ENCODE measurements around the gene SARM1.
"Not testable (repeated sequence)": the region's sequence is repeated elsewhere in the genome, so short reads cannot be mapped to it uniquely, and the experiment has no call there.

The SARM1 gene

DNA sequence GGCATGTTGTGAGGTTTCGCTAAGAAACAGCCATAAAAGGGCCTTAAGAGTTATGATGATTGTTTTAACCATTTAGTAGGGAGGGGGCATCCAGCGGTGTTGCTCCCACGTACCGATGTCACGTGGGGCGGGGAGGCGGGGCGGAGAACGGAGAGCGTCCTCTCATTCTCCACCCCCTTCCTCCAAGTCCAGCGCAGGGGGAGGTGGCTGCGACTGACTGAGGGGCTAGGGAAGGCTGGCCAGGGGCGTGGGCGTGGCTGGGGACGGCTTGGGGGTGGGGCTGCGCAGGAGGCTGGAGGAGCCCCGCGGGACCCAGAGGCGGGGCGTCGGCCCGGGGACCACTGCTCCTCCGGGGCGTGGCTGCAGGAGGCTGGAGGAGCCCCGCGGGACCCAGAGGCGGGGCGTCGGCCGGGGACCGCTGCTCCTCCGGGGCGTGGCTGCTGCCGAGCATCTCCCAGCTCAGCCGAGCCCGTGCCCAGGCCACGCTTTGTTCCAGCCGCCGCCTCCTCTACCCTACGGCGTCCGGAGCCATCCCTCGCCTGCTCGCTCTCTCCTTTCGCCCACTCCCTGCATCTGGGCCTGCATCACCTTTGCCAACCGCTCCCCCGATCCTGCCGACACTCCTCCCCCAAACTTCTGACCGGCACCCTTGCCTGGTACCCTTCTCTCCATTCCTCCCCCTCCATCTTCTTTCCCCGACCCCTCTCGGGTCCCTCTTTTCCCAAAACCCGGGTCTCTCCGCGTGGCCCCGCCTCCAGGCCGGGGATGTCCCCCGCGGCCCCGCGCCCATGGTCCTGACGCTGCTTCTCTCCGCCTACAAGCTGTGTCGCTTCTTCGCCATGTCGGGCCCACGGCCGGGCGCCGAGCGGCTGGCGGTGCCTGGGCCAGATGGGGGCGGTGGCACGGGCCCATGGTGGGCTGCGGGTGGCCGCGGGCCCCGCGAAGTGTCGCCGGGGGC lies at the start of gene SARM1:
Gene SARM1 (plus strand): TSS at position 450 of the 958 bp plus-strand sequence. CDS start 339 bp downstream, at position 789.
- peak; percentile 84 to 94 for DNase-seq

DNA sequence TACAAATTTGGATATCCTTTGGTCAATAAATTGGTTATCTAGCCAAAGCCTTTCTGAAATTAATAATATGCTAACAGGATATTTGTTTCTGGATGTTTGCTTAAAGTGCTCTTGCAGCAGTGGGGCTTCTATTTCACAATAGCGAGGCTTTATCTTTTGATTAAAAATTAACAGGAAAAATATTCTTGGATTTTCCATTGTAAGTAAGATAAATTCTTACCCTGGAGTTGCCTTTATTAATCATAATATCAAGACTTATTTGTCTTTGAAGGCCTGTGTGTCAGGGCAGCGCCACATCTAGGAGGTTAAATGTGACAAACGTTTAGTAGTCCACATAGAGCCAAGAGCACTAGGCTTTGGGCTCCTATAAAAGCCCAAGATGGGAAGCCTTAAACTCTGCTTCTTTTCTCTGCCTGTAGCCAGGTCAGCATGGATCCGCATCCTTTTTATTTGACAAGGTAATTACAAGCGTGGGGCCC lies 47.2 kb upstream of the SARM1 start:
- no peak for DNase-seq

DNA sequence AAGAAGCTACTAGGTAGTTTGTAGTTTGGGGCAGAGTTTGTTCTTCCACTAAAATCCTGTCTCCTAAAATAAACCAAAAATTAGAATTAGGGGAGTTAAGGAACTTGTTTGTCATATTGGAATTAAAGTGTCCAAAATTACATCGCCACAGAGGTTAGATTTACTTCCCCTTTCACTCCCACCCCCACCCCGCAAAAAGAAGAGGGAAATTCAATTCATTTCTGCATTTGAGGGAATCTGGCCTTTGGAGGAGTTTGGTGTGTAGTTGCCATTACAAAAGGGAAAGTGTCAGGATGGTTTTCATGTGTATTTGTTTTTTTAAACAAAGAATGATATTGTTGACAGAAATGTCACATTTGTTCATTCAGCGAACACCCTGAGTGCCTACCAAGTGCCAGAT lies 46.7 kb upstream of the SARM1 start:
- DNase-seq, result no peak

DNA sequence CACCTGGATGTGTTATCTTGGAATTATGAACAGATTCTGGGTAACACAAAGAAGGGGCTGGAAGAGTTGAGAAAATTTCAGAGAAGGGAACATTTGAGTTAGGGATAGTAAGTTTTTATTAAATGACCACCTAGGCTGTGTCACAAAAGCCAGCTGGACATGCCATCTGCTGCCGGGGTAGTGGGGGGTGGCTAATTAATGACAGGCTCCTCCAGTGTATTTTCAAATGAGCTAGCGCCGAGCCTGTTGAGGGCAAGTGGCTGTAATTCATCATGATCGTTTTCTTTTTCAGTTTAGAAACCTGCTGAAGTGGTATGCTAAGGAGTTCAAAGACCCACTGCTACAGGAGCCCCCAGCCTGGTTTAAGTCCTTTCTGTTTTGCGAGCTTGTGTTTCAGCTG lies 46.3 kb upstream of the SARM1 start:
- no peak for DNase-seq

DNA sequence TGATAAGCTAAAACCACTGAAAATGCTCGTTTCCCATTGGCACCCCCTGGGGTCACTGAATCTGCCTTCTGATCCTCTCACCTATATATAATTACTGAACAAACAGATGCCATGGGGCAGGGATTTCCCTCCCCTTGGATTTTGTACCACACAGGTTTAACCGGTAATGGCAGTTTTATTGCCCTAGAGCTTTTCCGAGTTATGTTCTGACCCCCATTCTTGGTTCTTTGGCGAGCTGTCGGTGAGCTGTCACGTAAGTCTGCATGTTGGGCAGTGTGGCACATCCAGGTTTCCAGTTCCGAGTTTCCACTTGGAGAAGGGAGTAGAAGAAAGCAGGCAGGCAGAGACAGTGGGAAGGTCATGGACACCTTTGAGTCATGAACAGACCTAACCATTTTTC lies 45.4 kb upstream of the SARM1 start:
- no peak for DNase-seq

DNA sequence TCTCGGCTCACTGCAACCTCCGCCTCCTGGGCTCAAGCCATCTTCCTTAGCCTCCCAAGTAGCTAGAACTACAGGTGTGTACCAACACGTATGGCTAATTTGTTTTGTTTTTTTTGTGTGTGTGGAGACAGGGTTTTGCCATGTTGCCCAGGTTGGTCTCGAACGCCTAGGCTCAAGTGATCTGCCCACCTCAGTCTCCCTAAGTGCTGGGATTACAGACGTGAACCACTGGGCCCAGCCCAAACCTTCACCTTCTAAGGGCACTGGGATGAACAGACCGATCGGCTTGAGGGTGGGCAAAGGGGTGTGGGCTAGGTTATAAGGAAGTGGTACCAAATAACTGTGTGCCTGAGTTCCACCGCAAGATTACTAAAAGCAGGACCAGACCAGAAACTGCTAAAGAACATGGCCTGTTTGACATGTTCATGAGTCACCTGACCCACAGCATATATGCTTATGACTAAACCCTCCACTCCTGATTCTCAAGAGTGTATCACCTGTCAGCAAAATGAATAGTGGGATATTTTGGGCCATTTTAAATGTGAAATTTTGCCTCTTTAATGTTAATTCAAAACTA lies 44.4 kb upstream of the SARM1 start:
- DNase-seq, result no peak

DNA sequence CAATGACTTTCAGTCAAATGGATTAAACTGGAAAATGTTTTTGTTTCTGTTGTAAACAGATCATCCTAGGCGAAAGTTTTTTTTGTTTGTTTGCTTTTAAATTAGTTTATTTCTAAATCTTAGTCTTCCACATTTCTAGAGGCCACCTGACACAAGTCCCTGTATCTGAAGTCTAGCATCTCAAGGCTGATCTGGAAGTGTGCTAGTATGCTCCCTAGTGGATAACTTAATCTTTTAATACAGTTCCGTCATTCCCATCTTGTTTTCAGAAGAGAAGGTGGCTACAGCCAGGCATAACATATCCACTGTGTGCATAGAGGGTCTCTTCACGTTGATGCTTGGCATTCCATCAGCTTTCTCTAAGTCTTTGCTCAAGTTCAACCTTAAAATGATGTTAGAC lies 43.8 kb upstream of the SARM1 start:
- DNase-seq, result no peak

DNA sequence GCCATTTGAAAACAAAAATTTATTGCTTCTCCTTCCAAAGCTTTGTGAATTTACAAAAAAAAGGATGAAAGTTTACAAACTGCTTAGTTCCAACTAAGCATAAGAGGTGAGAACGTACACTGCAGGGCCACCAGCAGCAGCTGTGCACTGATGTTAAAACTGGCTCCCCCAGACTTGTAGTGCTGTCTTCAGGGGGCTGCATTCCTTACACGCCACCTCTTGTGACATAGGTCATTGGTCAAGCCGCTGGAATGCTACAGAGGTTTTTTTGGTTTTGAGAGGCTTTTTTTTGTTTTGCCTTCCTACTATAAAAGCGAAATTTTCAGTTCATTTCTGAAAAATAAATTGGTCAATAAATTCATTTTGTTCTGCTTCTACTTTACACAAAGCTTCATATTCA lies 43.2 kb upstream of the SARM1 start:
- DNase-seq, result no peak

DNA sequence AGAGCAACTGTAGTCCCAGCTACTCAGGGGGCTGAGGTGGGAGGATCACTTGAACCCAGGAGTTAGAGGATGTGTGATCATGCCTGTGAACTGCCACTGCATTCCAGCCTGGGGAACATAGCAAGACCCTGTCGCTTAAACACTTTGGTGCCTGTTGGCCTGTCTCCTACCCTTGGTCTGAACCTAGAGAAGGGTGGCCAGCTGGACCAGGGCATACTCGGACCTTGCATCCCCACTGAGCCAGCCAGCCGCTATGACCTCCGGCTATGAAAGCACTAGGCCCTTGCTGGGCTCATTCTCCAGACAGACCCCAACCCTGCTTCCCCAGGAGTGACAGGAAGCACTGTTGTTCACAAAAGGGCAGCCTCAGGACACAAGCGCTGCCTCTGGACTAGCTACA lies 40.8 kb upstream of the SARM1 start:
- no peak for DNase-seq

DNA sequence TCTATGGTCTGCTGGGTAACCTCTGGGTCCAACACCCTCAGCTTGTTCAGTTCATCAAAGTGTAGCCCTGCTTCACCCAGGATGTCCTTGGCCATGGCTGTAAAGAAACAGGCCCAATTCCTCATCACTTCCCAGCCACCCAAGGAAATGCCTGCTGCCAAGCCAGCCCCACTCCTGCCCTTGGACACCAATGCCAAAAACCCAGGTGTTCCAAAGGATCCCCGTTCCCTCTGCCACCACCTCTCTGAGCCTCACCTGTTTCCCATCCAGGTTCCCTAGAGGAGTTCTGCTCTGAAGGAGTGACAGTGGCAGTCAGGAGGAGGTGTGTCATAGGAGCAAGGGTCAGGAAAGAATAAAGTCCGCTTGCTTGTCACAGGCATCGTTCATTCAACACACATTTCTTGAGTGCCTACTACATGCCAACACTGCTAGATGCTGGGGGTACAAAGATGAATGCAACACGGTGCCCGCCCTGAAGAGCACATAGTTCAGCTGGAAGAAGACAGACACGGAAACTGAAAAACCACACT lies 39.5 kb upstream of the SARM1 start:
- no peak for DNase-seq

DNA sequence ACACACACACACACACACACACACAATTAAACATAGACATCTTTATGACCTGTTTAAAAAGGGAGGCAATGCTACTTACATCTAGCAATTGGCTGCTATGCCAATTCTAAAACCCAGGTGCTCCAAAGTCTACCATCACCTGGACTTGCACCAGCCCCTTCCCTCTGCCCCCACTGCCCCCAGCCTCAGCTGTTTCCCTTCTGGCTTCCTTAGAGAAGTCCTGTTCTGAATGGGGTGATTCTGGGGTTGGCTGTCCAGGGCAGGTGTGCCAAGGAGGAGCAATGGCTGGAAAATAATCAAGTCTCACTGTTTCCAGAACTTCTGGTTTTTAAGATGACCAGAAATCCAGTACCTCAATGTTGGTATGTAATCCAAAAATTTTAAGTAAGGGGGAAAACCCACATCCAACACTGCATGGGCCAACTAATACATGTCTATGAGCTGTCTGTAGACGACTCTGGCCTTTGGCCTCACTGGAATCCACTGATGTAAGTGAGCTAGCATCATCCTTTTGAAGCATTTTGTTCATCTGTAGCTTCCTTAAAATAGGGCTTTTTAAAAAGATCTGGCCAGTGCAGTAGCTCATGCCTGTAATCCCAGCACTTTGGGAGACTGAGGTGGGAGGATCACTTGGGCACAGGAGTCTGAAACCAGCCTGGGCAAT lies 38.3 kb upstream of the SARM1 start:
- DNase-seq, result no peak

DNA sequence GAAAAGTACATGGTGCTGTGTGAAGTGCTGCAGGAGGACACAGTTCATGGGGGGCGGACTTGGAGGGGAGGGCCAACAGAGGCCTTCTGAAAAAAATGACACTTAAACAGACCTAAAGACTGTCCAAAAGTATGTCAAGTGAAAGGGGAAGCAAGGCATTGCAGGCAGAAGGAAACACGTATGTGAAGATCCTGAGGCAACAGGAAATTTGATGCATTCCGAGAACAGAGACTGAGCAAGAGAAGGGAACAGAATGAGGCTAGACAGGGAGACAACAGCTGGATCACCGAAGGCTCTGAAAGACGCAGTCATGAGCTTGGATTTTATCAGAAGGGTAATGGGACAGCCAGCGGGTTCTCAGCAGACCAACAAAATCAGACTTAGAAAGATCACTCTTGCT lies 37.3 kb upstream of the SARM1 start:
- no peak for DNase-seq

DNA sequence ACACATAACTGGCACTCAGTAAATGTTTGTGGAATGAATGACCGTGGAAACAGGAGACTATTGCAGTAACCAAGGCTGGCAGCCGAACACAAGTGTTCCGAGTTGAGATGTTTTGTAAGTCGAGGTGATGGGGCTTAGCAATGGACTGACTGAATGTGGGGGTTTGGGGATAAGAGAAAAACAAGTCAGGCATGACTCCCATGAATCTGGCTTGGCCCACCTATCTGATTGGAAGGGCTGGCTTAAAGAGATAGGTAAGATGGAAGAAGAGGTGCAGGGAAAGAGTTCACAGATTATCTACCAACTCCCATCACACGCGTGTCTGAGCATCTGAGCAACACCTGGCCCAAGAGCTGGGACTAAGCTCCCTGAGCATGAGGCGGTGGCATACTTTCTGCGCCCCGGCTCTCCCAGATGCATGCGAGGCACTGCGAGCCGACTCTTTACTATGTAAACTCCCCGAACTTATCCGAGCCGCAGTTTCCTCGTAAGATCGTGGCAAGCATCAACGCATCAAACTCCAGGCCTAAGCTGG lies 36.8 kb upstream of the SARM1 start:
- DNase-seq, result no peak

DNA sequence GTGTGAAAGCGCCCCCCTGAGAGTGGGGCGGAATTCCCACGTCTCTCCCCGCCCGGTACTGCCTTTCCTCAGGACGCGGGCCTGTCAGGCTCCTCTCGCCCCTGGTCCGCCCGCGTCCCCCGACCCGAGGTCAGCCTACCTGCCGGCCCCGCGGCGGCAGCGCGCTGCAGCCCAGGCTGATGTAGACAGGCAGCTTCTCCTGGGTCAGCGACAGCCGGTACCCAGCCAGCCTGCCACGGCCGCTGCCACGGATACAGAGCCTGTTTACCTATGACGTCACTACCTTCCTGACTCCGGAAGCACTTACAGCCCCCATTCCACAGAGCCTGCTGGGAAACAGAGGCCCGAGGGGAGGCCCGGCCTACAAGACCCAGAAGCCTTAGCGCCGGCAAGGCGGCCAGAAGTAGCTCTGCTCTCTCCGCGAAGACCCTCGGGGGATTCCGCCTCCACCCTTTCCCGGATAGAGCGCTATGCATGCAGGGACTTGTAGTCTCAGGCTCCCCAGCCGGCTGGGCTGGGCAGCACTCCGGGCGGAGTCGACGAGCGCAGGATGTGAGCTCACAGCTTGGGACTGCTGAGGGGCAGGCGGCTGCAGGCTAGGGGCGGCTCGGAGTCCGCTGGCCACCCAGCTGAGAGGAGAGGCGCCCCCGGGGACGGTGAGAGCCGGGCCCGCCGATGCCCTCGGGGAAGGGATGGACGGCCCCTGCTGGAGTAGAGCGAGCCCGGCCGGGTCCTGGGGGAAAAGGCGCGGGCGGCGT lies 36.1 kb upstream of the SARM1 start, which contains the start of the genes IFT20 and TNFAIP1:
Gene IFT20 (minus strand): TSS at position 272 of the 758 bp plus-strand sequence. CDS start 3,487 bp downstream, outside the sequence.
Gene TNFAIP1 (plus strand): TSS at position 561 of the 758 bp plus-strand sequence. CDS start 3,761 bp downstream, outside the sequence.
- DNase-seq, result peak; percentile 98 to 99

DNA sequence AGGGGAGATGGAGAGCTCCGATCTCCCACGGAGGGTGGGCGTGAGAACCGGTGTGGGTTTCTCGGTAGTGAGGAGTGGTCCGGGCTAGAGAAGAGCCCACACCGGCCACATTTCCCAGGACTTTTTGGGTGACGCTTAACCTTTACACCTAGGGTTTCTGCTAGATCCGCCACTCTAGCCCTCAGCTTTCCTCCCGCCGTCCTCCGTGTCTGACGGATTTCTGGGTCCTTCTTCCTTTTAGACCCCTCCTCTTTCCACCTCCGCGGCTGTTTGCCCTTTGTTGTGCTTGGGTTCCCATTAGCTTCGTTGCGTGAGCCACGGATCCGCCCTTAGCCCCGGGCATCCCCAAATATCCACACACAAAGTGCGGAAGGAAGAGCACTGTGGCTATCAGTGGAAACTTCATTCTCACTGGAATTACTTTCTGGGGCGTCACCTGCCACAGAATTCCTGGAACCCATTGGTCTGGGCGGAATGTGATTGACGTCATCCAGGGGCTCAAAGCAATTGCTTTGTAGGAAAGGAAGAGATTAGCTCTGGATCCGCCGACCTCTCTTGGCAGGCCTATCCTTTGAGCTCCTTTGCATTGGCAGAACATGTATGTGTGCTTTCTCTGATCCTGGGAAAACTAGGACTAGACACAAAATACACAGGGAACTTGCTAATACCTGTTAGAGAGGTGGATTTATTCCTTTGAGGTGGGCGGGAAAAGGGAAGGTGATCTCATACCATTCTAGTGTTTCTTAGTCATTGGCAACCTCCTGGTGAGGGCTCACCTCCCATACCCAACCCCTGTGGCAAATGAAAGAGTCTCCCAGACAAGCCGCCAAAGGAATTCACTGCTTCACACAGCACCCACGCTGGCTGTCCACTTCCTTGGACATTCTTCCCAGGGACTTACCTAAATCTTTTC lies 35.3 kb upstream of the SARM1 start:
- peak in 1 of 2 experiments; percentile 23 for DNase-seq

DNA sequence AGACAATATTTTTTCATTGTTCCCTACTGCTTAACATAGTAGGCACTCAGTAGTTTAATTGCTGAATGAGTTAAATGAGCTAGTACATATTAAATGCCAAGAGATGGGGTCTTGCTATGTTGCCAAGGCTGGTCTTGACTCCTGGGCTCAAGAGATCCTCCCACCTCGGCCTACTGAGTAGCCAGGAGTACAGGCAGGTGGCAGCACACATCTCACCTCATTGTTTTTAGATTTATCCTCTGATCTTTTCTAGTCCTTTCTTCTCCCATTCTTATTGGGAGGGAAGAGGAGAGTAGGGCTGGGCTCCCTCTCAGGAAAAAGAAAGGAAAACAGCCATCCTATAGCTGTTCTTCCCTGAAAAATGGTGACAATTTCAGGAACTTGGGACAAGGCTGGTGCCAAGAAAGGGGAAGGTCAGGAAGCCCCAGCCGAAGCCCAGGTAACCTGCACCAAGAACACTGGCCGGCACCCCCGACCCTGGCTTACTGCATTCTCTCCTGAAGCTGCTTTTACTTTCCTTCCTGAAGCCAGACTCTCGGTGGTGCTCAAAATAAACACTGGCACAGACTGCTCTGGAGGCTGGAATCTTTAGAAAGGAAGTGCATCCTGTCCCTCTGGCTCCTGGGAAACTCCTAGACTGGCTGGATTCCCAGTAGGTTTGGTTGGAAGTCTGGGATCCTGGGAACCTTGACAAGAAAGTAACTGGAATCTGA lies 33.3 kb upstream of the SARM1 start:
- no peak for DNase-seq

DNA sequence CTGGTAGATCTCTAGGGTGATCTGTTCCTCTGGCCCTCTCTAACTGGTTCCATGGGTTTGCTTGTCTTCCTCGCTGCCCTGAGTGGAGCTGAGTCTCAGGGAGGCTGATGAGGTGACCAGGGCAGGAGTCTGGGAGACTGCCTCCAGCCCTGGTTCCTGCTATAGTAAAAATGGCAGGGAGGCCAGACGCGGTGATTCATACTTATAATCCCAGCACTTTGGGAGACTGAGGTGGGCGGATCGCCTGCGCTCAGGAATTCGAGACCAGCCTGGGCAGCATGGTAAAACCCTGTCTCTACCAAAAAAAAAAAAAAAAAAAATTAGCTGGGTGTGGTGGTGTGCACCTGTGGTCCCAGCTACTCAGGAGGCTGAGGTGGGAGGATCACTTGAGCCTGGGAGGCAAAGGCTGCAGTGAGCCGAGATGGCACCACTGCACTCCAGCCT lies 32.7 kb upstream of the SARM1 start:
- DNase-seq, result not testable (repeated sequence)

DNA sequence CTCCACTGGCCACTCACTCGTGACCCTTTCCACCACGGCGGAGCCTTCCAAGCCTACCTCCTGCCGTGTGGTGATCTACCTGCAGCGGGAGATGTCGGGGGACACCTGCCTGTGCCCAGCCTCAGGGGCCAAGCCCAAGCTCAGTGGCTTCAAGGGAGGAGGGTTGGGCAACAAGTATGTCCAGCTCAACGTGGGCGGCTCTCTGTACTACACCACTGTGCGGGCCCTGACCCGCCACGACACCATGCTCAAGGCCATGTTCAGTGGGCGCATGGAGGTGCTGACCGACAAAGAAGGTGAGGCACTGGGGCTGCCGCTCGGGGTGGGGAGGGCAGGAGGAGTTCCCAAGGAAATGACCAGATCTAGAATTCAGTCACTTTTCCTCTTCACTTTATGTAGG lies 32.1 kb upstream of the SARM1 start:
- no peak for DNase-seq

DNA sequence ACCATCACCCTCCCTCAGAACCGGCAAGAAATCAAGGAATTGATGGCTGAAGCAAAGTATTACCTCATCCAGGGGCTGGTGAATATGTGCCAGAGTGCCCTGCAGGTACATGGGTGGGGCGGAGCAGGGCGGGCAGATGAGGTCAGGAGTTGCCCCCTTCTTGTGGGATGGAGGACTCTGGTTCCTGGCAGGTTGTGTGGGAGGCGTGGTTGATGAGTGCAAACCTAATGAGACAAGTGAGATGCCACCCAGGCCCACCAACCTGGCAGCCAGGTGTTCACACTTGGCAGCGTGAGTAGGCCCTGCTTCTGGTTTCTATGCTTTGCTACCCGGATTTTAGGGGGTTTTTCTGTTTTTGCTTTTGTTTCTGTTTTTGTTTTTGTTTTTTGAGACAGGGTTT lies 31.1 kb upstream of the SARM1 start:
- DNase-seq, result no peak

DNA sequence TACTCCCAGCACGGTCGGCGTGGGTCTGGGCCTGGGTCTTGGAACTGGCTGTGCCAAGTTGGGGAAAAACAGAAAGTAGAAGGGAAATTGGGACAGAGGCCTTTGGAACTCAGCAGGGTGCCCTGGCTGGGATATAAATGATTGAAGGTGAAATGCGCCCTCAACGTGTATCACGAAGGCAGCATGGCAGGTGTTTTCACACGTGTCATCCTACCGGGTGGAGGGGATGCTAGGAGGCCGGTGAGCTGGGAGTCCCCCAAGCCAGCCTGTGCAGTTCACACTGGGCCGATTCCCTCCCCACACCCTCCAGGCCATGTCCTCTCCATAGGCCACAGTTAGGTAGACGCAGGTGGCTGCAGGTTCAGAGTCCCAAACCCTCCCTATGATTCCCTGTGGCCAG lies 30.0 kb upstream of the SARM1 start:
- DNase-seq, result no peak
